Femur (tissue), 1 donor: ENCODE results near the gene LRP11.
A peak's percentile ranks its signal among the peaks of the same experiment; 100 is the strongest.
"Not testable (repeated sequence)": the region's sequence is repeated elsewhere in the genome, so short reads cannot be mapped to it uniquely, and the experiment has no call there.

Experiments
- DNase-seq: peaks from one replicate; pipeline ENCODE4 v3.0.0-alpha.2; 2017

Gene LRP11

DNA sequence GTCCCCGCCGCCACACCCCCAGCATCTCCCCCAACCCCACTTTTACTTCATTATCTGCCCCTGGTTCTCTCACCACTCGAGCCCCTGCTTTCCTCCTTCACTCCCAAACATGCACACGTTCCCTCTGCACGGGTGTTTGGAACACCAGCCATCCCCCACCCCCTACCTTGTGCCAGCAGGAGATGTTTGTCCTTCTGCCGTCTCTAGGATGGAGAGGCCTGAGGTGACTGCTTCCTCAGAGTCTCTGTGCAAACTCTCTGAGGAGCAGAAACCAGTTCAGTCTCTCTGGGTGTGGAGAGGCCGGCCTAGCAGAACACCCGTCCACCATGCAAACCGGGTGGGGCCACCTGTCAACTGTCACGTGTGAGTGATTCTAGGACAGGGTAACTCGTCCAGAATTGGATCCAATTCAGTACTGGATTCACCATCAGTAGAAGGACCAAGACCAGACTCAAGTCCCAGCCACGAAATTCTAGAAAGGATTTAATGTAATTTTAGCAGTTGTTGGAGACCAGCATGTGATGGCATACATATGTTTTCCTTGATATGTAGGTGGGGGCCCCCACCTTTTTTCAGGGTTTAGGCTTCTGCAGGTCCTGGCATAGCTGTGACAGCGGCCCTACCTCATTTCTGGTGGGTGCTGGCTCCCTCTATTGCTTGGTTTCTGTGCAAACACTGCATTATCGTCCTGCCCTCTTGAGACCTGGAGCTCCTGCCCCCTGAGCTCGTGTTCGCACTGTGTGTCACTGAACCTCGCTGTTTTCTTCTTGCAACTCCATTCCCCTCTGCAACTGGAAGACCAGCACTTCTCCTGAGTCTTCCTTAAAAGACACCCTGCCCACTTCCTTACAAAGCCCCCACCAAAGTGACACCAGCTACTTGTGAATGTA is 33.9 kb upstream of the LRP11 start, which contains the start of gene RAET1E:
Gene RAET1E, minus strand, starts transcription at position 259 of the 890 bp plus-strand sequence. CDS start 7,212 bp downstream, outside the sequence.
- no peak for DNase-seq

DNA sequence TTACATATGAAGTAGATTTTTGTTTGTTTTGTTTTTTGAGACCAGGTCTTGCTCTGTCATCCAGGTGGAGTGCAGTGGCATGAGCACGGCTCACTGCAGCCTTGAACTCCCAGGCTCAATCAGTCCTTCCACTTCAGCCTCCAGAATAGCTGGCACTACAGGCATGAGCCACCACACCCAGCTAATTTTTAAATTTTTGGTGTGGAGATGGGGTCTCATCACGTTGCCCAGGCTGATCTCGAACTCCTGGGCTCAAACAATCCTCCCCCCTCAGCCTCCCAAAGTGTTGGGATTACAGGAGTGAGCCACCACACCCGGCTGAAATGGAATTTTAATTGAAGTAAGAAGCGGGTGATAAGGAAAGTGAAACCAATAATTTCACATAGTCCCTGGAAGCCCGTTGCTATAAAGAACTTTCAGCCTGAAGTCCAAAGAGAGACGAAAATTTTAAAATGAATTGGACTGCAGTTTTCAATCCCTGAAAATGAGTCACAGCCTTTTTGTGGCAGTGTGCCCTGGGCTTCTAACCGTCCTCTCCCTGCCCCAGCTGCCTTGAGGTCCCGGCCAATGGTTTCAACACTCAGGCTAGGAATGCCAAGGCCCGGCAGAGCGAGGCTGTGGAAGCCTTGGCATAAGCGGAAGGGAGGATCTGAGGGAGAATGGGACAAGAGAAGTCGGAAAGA is 33.0 kb upstream of the LRP11 start:
- peak; percentile 85 for DNase-seq

DNA sequence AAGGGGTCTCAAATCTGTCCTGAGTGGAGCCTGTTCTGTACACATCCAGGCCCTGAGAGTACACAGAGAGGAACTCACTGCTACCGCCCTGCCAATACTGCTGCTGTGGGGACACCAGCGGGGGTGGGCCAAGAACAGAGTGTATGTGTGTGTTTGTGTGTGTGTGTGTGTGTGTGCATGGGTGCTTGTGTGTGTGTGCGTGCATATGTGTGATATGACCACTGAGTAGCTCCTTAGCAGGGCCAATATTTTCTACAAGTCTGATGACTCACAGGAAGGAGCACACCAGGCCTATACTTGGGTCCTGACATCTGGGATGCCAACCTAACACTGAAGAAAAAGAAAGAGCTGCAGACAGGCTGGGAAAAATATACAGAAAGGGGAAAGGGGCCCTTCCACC is 32.3 kb upstream of the LRP11 start:
- no peak for DNase-seq

DNA sequence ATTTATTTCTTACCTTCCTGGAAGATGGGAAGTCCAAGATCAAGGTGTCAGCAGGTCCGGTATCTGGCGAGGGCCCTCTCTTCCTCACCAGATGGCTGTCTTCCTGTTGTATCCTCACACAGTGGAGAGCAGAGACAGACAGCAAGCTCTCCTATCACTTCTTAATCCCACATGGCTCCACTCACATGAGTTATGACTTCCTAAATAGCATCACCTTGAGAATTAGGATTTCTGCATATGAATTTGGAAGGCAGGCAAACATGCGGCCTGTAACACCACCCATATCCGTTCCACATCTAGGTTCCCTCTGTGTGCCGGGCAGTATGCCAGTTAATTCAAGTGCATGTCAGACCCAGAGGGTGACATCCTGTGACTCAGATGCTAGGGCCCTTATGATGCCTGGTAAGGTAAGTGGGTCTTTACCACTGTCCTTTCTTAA is 31.7 kb upstream of the LRP11 start:
- no peak for DNase-seq

DNA sequence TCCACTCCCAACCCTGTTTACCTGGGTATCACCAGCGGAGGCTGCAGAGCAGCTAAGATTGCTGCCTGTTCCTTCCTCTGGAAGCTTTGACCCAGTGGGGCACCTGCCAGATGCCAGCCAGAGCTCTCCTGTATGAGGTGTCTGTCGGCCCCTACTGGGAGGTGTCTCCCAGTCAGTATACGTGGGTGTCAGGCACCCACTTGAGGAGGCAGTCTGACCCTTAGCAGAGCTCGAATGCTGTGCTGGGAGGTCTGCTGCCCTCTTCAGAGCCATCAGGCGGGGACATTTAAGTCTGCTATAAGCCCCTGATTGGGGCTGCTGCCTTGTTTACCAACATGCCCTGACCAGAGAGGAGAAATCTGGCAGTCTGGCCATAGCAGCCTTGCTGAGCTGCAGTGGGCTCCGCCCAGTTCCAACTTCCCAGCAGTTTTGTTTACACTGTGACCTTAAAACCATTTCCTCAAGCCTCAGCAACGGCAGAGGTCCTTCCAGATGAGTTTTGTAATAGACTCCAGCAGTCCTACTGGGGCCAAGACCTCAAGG is 31.0 kb upstream of the LRP11 start:
- DNase-seq, result peak; percentile 76

DNA sequence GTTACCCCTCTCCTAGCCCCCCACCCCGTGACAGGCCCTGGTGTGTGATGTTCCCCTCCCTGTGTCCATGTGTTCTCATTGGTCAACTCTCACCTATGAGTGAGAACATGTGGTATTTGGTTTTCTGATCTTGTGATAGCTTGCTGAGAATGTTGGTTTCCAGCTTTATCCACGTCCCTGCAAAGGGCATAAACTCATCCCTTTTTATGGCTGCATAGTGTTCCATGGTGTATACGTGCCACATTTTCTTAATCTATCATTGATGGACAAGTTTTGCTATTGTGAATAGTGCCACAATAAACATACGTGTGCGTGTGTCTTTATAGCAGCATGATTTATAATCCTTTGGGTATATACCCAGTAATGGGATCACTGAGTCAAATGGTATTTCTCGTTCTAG is 27.7 kb upstream of the LRP11 start:
- DNase-seq, result not testable (repeated sequence)

DNA sequence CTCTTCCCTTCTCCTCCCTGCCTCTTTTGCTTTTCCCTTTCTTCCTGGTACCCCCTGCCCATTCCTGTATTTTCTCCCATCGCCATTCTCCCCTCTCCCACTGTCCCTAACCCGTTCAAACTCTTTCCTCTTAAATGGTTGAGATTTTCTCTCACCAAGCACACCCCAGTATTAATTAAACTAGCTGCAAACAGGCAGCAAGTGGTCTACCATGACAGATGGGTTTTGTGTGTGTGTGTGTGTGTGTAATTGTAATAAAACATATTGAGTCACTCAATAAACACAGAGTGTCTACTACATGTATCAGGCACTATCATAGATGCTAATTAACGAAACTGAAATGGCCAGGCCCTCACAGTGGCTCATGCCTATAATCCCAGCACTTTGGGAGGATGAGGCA is 27.1 kb upstream of the LRP11 start:
- DNase-seq, result no peak

DNA sequence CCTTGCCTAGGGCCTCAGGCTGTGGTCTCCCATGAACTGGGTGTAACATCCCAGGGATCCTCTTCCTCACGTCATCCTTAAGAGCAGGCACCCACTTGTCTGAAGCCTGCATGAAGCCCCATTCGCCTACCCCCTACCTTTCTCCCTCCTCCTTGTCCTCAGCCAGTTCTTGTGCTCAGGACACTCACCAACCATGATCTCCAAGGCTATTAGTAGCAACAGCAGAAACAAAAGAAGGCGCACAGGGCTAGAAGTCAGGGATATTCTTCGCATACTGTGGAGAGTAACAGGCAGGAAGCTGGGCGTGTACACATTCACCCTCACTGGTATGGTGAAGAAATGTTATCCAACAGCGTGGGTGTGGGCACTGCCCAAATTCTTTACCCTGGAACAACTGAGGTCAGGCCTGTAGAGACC is 26.5 kb upstream of the LRP11 start:
- no peak for DNase-seq

DNA sequence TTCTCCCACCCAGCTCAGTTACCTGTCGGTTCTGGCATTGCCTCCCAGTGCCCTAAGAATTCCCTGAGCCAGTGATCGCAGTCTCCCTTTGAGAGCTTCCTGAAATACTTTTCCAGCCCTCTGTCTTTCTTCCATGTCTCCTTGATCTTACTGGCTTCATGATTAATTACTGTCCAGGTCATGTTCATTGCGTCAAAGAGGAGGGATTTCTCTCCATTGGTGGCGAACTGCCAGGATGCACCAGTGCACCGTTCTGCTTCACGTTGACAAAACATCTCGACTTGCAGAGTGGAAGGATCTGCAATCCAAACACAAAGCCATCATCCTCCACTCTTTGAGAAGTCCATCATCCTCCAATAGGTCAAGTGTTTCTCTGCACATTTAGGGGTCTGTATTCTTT is 25.2 kb upstream of the LRP11 start:
- no peak for DNase-seq

DNA sequence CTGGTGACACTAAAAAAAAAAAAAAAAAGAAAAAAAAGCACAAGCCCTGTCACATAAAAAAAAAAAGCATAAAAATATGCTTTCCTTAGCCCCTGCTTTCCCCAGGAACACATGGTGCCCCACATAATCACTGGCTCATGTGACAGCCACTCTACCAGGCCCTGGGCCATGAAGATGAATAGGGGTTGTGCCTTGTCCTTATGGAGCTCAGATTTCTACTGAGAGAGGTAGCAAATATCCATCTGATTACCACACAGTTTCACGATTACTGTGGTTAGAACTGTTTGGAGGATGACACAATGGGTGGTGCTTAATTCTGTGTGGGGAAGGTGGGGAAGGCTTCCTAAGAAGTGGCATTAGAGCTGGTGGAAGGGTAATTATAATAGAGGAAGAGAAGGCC is 24.5 kb upstream of the LRP11 start:
- no peak for DNase-seq

DNA sequence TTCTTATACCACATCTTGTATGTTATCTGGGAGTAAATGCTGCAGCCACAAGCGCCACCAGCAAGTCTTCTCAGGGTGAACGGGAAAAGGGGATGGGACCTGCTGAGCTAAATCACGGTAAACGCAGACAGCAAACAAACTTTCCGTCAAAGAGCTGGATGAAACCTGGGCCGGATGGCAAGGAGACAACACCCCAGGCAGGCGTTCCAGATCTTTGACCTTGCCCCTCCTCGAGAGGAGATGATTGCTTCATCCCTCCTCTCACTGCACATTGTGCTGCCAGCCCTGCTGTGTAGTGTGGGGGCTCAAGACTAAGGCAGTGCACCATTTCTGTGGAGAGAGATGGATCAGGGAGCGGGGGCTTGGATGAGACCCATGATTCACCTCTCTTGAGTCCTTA is 23.9 kb upstream of the LRP11 start:
- no peak for DNase-seq

DNA sequence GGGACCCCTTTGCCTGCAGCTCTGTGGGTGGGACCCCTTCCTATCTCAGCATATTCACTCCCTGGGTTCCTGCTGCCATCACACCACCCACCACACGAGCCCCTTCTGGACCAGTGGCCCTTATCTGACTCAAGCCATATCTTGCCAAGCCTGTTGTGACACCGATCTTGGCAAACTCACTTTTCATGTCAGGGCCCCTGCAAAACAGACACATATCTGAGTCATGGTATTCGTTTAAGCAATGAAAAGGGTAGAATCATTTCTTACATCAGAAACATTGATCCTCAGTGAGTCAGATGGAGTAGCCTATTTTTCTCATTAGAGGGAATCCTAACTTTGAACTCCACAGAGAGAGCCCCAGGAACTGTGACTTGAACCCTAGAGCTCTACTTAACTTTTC is 23.2 kb upstream of the LRP11 start:
- no peak for DNase-seq

DNA sequence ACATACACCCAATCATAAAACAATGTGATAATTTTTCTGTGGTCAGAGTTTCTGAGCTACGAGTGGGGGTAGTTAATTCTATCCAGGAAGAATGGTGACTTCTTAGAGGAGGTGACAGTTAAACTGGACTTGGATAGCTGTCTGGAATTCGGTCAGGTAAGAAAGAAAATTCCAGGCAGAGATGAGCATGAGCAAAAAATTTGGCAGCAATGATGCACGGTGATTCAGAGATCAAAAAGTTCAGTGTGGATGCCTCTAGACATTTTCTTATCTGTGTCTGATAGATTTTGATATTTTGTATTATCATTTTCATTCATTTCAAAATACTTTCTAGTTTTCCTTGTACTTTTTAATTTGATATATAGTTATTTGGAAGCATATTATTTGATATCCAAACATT is 21.7 kb upstream of the LRP11 start:
- no peak for DNase-seq

DNA sequence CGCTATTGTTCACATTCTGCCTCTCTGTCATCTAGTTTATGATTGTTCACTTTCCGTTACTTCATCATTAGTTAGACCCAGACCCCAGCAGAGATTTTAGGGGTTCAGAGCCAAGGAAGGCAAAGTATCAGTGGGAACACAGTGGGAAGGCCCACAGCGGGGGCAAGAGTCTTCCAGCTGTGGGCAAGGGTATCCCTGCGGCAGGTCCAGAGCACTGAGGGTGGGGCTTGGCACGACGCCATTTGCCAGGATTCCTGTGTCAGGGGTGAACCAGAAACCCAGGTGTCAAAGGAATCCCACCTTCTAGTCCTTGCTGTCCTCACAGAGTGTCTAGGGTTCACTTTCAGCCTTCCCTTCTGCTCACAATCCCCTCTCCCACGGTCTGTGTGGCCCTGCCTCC is 20.5 kb upstream of the LRP11 start:
- DNase-seq, result no peak

DNA sequence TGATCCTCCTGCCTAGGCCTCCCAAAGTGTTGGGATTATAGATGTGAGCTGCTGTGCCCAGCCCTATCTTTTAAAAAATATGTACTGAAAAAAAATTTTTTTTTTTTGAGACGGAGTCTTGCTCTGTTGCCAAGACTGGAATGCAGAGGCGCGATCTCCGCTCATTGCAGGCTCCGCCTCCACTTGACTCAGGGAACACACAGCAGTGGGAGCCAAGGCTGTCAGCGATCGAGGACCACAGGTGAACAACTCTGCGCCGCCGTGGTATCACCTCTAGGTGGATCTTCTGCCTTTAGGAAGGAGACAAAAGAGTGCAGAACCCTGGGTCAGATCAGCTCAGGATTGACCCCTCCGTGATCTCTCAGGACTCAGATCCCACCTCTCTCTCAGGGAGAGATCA is 20.1 kb upstream of the LRP11 start:
- no peak for DNase-seq

DNA sequence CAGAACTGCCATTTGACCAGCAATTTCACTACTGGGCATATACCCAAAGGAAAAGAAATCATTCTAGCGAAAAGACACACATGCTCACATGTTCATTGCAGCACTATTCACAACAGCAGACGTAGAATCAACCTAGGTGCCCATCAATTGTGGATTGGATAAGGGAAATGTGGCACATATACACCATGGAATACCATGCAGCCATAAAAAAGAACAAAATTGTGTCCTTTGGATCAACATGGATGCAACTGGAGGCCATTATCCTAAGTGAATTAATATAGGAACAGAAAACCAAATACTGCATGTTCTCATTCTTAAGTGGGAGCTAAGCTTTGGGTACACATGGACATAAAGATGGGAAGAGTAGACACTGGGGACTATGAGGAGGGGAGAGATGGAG is 17.7 kb upstream of the LRP11 start:
- DNase-seq, result no peak

DNA sequence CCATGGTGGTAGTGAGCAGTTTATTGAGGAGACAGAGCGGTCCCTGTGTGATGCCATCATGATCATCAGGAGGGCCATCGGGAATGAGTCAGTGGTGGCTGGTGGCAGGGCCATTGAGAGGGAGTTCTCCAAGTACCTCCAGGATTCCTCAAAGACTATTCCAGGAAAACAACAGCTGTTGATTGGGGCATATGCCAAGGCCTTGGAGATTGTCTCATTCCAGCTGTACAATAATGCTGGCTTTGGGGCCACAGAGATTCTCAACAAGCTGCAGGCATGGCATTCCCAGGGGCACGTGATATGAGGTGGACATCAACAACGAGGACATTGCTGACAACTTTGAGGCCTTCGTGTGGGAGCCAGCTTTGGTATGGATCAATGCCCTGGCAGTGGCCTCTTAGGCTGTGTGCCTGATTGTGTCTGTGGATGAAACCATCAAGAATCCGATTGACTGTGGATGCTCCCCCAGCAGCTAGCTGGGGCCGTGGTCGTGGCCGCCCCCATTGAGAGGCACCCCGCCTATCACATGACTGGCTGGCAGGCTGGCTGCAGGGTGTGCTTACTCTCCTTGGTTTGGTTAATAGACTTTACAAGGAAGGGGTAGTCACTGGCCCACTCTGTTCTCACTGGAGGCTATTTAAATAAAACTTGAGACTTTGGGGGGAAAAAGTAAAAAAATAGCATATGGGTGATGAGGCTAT is 17.1 kb upstream of the LRP11 start:
- no peak for DNase-seq

DNA sequence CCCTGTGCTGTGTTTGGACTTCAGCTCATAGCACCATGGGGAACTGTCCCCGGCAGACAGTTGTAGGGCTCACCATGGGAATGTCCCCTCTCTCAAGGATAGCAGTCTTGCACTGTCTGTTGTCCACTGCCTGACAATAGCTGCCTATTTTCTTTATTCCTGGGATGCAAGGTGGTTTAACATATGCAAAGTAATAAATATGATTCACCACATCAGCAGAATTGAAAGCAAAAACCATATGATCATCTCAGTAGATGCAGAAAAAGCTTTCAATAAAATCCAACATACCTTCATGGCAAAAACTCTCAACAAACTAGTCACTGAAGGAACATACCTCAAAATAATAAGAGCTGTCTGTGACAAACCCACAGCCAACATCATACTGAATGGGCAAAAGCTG is 13.5 kb upstream of the LRP11 start:
- no peak for DNase-seq

DNA sequence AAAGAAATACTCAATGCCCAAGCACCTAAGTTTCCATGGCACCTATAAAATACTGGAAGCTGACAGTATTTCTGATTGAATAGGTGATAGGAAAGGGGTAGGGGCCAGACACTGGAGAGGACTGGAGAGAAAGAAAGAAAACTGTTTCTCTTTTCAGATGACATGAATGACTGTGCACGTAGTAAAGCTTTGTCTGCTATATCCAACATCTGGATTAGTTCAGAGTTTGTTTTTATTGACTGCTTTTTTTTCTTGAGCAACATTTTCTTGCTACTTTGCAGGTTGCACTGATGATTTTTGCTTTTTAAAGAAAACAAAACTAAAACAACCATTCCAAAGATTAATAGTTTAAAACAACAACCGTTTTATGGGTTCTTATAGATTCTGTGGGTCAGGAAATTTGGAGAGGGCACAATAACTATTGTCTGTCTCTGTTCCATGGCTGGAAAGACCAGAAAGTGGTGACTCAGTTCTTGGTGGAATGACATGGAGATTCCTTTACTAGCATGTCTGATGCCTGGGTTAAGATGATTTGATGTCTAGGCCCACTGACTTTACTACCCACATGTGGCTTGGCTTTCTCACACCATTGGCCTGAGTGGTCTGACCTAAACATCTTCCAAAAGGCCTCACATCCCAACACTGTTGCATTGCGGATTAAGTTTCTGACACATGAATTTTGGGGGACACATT is 12.2 kb upstream of the LRP11 start:
- no peak for DNase-seq

DNA sequence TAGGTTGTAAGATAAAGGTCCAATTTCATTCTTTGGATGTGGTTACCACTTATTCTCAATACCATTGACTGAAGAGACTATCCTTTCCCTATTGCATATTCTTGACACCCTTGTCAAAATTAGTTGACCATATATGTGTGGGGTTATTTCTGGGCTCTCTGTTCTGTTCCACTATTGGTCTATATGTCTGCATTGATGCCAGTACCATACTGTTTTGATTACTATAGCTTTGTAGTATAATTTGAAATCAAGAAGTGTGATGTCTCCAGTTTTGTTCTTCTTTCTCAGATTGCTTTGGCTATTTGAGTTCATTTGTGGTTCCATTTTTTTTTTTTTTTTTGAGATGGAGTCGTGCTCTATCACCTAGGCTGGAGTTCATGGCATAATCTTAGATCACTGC is 8.1 kb upstream of the LRP11 start:
- no peak for DNase-seq

DNA sequence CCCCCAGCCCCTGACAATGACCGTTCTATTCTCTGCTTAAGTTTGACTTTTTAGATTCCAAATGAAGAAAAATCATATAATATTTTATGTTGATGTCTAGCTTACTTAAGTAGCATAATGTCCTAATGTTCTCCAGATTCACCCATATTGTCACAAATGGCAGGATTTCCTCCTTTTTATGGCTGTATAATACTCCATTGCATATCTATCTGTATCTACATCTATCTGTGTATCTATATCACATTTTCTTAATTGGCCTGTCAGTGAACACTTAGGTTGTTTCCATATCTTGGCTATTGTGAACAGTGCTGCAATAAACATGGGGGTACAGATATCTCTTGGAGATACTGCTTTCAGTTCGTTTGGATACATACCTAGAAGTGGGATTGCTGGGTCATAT is 7.0 kb upstream of the LRP11 start:
- DNase-seq, result no peak

DNA sequence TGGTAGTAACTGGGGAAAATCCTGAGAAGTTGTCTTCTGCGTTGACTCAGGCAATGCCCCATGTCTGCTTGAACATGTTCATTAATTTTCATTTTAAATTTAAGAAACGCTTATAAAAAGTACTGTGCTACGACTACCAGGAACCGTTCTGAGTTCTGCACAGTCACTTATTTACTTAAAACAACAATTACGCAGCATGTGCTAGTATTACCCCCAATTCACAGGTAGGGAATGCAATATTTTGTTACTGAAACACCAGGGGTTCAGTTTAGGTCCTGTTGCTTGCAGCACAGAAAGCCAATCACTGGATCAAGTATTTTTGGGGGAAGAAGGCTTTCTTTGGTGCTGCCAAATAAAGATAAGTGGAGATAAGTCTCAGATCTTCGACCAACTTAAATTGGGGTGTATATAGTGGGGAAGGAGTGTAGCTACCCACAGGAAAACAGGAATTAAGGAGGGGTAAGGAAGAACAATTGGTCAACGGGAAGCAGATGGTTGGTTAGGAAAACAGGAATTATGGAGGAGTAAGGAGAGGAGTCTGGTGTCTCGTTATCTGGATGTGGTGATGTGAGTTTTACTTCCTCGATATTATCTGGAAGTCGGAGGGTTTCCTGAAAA is 5.2 kb upstream of the LRP11 start:
- no peak for DNase-seq
